Endometrial microvascular endothelial cells (primary cell): ENCODE measurements around the gene CDS2. TPM values are rescaled to one million over a fixed set of nuclear protein-coding genes. Genes with fewer than 3 reads are reported as not detected.

Source experiments
- in situ Hi-C: cut with HindIII; loops from 2 replicates; pipeline ENCODE4 v1.10.0; 2017; ENCODE audit warnings: low sequenced_read_pairs, low pct_unique_long_range_greater_than_20kb; ENCODE audit errors: inconsistent ontology term
- total RNA-seq: library from RNA; depleted of rRNA; stranded (reverse); fragments of >200 nt; gene quantifications from one replicate; pipeline ENCODE4 v1.2.3, GENCODE V29; 2015; ENCODE audit errors: inconsistent ontology term

Gene CDS2
- total RNA-seq, 1 donor from 2014 or later, result 39.1 TPM

- in situ Hi-C loops, result no loop called here
Observed at GRCh38 chr20:5171790-5172164, 45.0 kb downstream of the CDS2 start.

GRCh38 chr20:5172167-5172601 lies 45.4 kb downstream of the CDS2 start:
- in situ Hi-C loops, result no loop called here

GRCh38 chr20:5172903-5173463 lies 46.2 kb downstream of the CDS2 start:
- in situ Hi-C loops, result no loop called here

- in situ Hi-C loops, result no loop called here
Observed at GRCh38 chr20:5173751-5174150, 46.9 kb downstream of the CDS2 start.

- in situ Hi-C loops, result no loop called here
Observed at GRCh38 chr20:5177071-5177470, 50.3 kb downstream of the CDS2 start.

GRCh38 chr20:5178046-5178445 lies 51.2 kb downstream of the CDS2 start:
- in situ Hi-C loops, result no loop called here

GRCh38 chr20:5180421-5180820 lies 53.6 kb downstream of the CDS2 start:
- in situ Hi-C loops, result no loop called here

- in situ Hi-C loops, result no loop called here
Observed at GRCh38 chr20:5180933-5181332, 54.1 kb downstream of the CDS2 start.

- in situ Hi-C loops, result no loop called here
Observed at GRCh38 chr20:5181492-5181891, 54.7 kb downstream of the CDS2 start.

GRCh38 chr20:5181958-5182357 lies 55.1 kb downstream of the CDS2 start:
- in situ Hi-C loops, result no loop called here

GRCh38 chr20:5182615-5183254 lies 55.9 kb downstream of the CDS2 start:
- in situ Hi-C loops, result no loop called here

GRCh38 chr20:5183731-5184474 lies 57.1 kb downstream of the CDS2 start:
- in situ Hi-C loops, result no loop called here

- in situ Hi-C loops, result no loop called here
Observed at GRCh38 chr20:5184684-5185083, 57.9 kb downstream of the CDS2 start.

GRCh38 chr20:5187122-5187521 lies 60.3 kb downstream of the CDS2 start:
- in situ Hi-C loops, result no loop called here

GRCh38 chr20:5188736-5189135 lies 61.9 kb downstream of the CDS2 start:
- in situ Hi-C loops, result no loop called here

GRCh38 chr20:5189917-5190316 lies 63.1 kb downstream of the CDS2 start:
- in situ Hi-C loops, result no loop called here

GRCh38 chr20:5190444-5190843 lies 63.6 kb downstream of the CDS2 start:
- in situ Hi-C loops, result no loop called here

- in situ Hi-C loops, result no loop called here
Observed at GRCh38 chr20:5191829-5192569, 65.2 kb downstream of the CDS2 start.

GRCh38 chr20:5192570-5193431 lies 66.0 kb downstream of the CDS2 start:
- in situ Hi-C loops, result no loop called here
